Muscle layer of colon (tissue), 2 donors: Measurements from ENCODE around the gene MYADM.

Source experiments
- H3K27ac ChIP-seq: one replicate; pipeline ENCODE4 v1.7.0; 2013; ENCODE audit warnings: low read depth, mild to moderate bottlenecking, low read length, moderate library complexity
- H3K27me3 ChIP-seq, 2 donors: one replicate each; pipeline ENCODE4 v1.7.0; 2013; ENCODE audit warnings: low read length in 2 of 2, mild to moderate bottlenecking in 2 of 2; ENCODE audit not compliant: insufficient read depth in 2 of 2, control insufficient read depth in 1 of 2
- H3K36me3 ChIP-seq: one replicate; pipeline ENCODE4 v1.7.0; 2013; ENCODE audit warnings: mild to moderate bottlenecking, low read length; ENCODE audit not compliant: insufficient read depth
- H3K4me1 ChIP-seq: one replicate; pipeline ENCODE4 v1.7.0; 2013; ENCODE audit warnings: mild to moderate bottlenecking, low read length; ENCODE audit not compliant: insufficient read depth
- H3K4me3 ChIP-seq, 2 donors: one replicate each; pipeline ENCODE4 v1.7.0; 2013; ENCODE audit warnings: low read length in 2 of 2, low read depth in 1 of 2, mild to moderate bottlenecking in 1 of 2, moderate library complexity in 1 of 2
- H3K9ac ChIP-seq: one replicate; pipeline ENCODE4 v1.7.0; 2013; ENCODE audit warnings: low read length
- H3K9me3 ChIP-seq: one replicate; pipeline ENCODE4 v1.7.0; 2013; ENCODE audit warnings: mild to moderate bottlenecking, low read length
- donor health status: abdominal sarcoma.
- donor health status: Adenocarcinoma of cecum.

The MYADM gene

GRCh38 chr19:53894707-53895106 is 27.0 kb downstream of the MYADM start:
- Histone ChIP-seq H3K27ac (no peak overlapping the region), H3K9me3 (no peaks in the 10 kb centered on the region), H3K4me3 (no peak overlapping the region), H3K27me3 (peaks cover 18 to 42% of the 10 kb centered on the region in 2 donors), H3K4me1 (no peaks in the 10 kb centered on the region), H3K9ac (no peak overlapping the region), H3K36me3 (no peaks in the 10 kb centered on the region)

DNA sequence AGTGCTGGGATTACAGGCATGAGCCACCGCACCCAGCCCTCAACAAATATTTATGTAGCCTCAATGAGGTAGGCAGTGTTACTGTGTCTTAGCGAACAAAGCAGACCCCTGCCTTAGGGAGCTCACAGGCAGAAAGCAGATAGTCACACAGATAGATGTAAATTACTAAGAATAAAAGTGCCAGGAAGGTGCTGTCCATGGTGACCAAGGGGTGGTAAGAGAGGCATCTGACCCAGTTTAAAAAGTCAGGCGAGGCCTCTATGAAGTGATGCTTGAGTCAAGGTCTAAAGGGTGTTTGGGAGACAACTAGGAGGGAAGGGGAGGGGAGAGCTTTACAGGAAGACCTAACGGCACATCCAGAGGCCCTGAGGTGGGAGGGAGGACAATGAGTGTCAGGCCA is 29.0 kb downstream of the MYADM start:
- H3K9me3 ChIP-seq, result no peaks in the 10 kb centered on the region
- H3K4me3 ChIP-seq, result no peak overlapping the region
- H3K27ac ChIP-seq, result no peak overlapping the region
- H3K36me3 ChIP-seq, result no peaks in the 10 kb centered on the region
- peaks cover 18 to 47% of the 10 kb centered on the region in 2 donors for H3K27me3 ChIP-seq
- H3K9ac ChIP-seq, result no peak overlapping the region
- H3K4me1 ChIP-seq, result no peaks in the 10 kb centered on the region

- H3K9me3 ChIP-seq, result no peaks in the 10 kb centered on the region
- H3K27ac ChIP-seq, result no peak overlapping the region
- no peak overlapping the region for H3K4me3 ChIP-seq
- H3K36me3 ChIP-seq, result no peaks in the 10 kb centered on the region
- no peak overlapping the region for H3K9ac ChIP-seq
- no peaks in the 10 kb centered on the region for H3K4me1 ChIP-seq
- H3K27me3 ChIP-seq, result peaks cover 18 to 44% of the 10 kb centered on the region in 2 donors
These were observed 29.8 kb downstream of the MYADM start for GRCh38 chr19:53897459-53897858.

GRCh38 chr19:53898166-53898565 is 30.5 kb downstream of the MYADM start:
- Histone ChIP-seq H3K27me3 (peaks cover 18 to 44% of the 10 kb centered on the region in 2 donors), H3K9me3 (no peaks in the 10 kb centered on the region), H3K27ac (no peak overlapping the region), H3K36me3 (no peaks in the 10 kb centered on the region), H3K4me3 (no peak overlapping the region), H3K4me1 (no peaks in the 10 kb centered on the region), H3K9ac (no peak overlapping the region)

DNA sequence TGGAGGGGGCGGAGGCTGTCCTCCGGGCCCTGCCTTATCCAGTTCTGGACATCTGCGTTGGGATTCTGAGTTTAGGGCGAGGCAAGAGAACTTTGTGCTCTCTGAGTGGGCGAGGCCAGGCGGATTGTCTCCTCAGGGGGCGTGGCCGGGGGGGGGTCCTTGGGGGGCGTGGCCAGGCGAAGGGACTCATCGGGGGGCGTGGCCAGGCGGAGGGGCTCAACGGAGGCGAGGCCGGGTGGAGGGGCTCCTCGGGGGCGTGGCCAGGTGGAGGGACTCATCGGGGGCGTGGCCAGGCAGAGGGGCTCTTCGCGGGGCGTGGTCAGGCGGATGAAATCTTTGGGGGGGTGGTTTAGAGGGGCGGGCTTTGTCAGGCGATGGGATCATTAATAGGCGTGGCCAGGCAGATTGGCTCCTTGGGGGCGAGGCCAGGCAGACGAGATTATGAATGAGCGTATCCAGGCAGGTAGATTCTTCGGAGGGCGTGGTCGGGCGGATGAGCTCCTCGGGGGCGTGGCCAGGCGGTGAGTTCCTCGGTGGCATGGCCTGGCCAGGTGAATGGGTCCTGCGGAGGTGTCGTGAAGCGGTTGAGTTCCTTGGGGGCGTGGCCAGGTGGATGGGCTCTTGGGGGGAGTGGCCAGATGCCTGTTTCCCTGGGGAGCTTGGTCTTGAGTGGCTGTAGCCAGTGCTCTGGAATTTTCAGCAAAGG is 31.1 kb downstream of the MYADM start:
- H3K4me1 ChIP-seq, result no peaks in the 10 kb centered on the region
- H3K9me3 ChIP-seq, result no peaks in the 10 kb centered on the region
- H3K9ac ChIP-seq, result no peak overlapping the region
- no peak overlapping the region for H3K4me3 ChIP-seq
- no peak overlapping the region for H3K27ac ChIP-seq
- H3K27me3 ChIP-seq, result peaks cover 18 to 47% of the 10 kb centered on the region in 2 donors
- no peaks in the 10 kb centered on the region for H3K36me3 ChIP-seq

DNA sequence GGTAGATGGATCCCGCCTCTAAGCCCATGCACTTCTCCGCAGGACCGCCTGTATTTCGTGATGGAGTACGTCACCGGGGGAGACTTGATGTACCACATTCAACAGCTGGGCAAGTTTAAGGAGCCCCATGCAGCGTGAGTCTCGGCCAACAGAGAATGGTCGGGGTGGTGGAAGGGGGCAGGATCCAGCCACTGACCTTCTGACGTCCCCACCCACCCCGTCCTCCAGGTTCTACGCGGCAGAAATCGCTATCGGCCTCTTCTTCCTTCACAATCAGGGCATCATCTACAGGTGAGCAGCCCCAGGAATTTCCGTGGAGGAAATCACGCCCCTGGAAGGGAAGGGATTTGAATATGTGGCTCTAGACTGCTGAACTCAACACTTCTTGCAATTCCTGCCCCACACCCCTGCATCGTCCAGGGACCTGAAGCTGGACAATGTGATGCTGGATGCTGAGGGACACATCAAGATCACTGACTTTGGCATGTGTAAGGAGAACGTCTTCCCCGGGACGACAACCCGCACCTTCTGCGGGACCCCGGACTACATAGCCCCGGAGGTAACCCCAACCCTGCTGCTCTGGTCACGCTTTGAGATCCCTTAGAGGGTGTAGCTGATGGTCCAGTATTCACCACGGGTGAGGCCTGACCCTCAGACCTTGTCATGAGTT is 32.6 kb downstream of the MYADM start:
- H3K9me3 ChIP-seq, result no peaks in the 10 kb centered on the region
- no peak overlapping the region for H3K27ac ChIP-seq
- H3K4me1 ChIP-seq, result no peaks in the 10 kb centered on the region
- no peak overlapping the region for H3K9ac ChIP-seq
- no peaks in the 10 kb centered on the region for H3K36me3 ChIP-seq
- H3K4me3 ChIP-seq, result no peak overlapping the region
- peaks cover 18 to 50% of the 10 kb centered on the region in 2 donors for H3K27me3 ChIP-seq

DNA sequence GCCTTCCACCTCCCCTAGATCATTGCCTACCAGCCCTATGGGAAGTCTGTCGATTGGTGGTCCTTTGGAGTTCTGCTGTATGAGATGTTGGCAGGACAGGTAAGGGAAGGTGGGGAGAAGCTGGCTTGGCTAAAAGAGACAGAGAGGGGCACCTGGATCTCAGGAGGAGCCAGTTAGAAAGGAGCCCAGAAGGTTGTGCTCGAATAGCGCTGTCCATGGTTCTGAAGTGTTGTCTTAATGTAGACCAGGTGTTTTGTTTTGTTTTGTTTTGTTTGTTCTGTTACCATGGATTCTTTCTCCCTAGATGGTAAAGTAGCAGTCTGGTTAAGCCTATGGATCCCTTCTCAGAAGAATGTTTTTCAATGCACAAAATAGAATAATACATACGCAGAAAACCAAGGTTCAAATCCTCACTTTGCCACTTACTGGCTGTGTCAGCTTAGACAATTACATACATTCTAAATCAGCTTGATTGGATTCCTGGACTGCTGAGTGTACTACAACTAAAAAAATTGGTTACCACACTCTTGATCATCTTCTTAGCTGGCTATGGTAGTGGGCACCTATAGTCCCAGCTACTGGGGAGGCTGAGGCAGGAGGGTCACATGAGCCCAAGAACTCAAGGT is 35.5 kb downstream of the MYADM start:
- Histone ChIP-seq H3K9ac (no peak overlapping the region), H3K27ac (no peak overlapping the region), H3K9me3 (no peaks in the 10 kb centered on the region), H3K27me3 (peaks cover 22 to 56% of the 10 kb centered on the region in 2 donors), H3K4me3 (no peak overlapping the region), H3K4me1 (peaks cover 10% of the 10 kb centered on the region), H3K36me3 (no peaks in the 10 kb centered on the region)

DNA sequence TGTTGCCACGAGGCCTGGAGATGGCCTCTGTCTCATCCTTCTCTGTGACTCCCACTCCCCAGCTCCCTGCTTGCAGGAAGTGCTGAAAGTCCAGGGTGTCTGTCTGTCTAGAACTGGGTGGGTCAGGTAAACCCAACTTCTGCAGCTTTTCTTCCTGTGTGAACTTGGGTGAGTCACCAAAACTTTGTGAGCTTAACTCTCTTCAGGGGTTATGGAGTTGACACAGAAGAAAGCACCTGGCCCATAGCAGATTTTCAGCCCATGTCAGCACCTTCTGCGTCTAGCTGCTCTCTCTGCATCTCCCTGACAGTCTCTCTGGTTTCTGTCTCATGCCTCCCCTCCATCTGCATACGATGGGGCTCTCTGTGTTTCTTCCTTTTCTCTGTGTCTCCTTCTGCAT is 37.2 kb downstream of the MYADM start:
- Histone ChIP-seq H3K27ac (no peak overlapping the region), H3K9me3 (no peaks in the 10 kb centered on the region), H3K9ac (no peak overlapping the region), H3K4me1 (peaks cover 16% of the 10 kb centered on the region), H3K4me3 (no peak overlapping the region), H3K36me3 (no peaks in the 10 kb centered on the region), H3K27me3 (peaks cover 33 to 57% of the 10 kb centered on the region in 2 donors)

- Histone ChIP-seq H3K27ac (no peak overlapping the region), H3K27me3 (peaks cover 41 to 57% of the 10 kb centered on the region in 2 donors), H3K9ac (no peak overlapping the region), H3K4me1 (peaks cover 16% of the 10 kb centered on the region), H3K4me3 (no peak overlapping the region), H3K36me3 (no peaks in the 10 kb centered on the region), H3K9me3 (no peaks in the 10 kb centered on the region)
These were observed 38.1 kb downstream of the MYADM start for GRCh38 chr19:53905787-53906186.

- H3K27ac ChIP-seq, result no peak overlapping the region
- no peak overlapping the region for H3K9ac ChIP-seq
- H3K4me3 ChIP-seq, result no peak overlapping the region
- H3K36me3 ChIP-seq, result no peaks in the 10 kb centered on the region
- H3K9me3 ChIP-seq, result no peaks in the 10 kb centered on the region
- peaks cover 16% of the 10 kb centered on the region for H3K4me1 ChIP-seq
- H3K27me3 ChIP-seq, result peaks cover 45 to 62% of the 10 kb centered on the region in 2 donors
These were observed 38.8 kb downstream of the MYADM start for GRCh38 chr19:53906211-53907192.

DNA sequence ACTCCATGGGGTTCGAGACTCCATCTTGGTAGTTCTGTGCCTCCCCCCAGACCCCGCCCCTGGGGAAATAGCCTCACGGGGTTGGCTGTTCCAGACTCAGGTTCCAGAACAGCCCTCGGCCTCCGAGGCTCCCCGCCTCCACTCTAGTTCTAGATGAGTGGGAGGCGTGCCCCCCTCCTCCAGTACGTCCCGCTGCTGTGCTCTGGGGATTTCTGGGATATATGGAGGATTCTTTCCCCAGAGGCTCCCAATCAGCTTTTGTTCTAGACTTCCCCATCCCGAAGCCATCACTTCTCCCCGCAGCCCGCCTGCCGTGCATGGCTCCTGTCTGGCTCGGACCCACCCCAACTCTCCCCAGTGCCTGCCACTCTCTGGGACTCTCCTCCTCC is 39.5 kb downstream of the MYADM start:
- H3K27ac ChIP-seq, result no peak overlapping the region
- H3K36me3 ChIP-seq, result no peaks in the 10 kb centered on the region
- no peaks in the 10 kb centered on the region for H3K9me3 ChIP-seq
- H3K27me3 ChIP-seq, result peaks cover 52 to 67% of the 10 kb centered on the region in 2 donors
- H3K9ac ChIP-seq, result no peak overlapping the region
- no peak overlapping the region for H3K4me3 ChIP-seq
- H3K4me1 ChIP-seq, result peaks cover 16% of the 10 kb centered on the region
